Activated T-helper 1 cell treated with anti-CD3 and anti-CD28 coated beads, Interleukin-2, amount 50 U/mL, for 16 hours (primary cell): ENCODE data around the gene MIS18A.
"Not testable (repeated sequence)": the region's sequence is repeated elsewhere in the genome, so short reads cannot be mapped to it uniquely, and the experiment has no call there.

Experiments
- DNase-seq, 2 donors: peaks; one replicate each; pipeline ENCODE4 v3.0.0-alpha.2; 2020; ENCODE audit warnings: low read depth in 1 of 2, low spot score in 1 of 2

Gene MIS18A

GRCh38 chr21:32306021-32306780 lies 27.4 kb upstream of the MIS18A start:
- DNase-seq, result no peak

DNA sequence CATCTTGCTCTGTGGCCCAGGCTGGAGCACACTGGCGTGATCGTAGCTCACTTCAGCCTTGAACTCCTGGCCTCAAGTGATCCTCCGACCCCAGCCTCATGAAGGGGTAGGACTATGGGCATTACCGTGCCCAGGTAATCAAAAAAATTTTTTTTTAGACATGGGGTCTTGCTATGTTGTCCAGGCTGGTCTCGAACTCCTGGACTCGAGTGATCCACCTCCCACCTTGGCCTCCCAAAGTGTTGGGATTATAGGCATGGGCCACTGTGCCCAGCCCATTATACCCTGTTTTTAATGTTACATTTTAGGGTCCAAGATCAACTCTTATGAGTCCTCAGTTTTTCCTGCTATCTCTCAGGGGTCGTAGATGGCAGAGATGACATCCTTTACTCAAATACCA lies 26.1 kb upstream of the MIS18A start:
- no peak for DNase-seq

- DNase-seq, result no peak
Measured at GRCh38 chr21:32303385-32303784, 24.5 kb upstream of the MIS18A start.

GRCh38 chr21:32302560-32302959 lies 23.7 kb upstream of the MIS18A start:
- DNase-seq, result no peak

DNA sequence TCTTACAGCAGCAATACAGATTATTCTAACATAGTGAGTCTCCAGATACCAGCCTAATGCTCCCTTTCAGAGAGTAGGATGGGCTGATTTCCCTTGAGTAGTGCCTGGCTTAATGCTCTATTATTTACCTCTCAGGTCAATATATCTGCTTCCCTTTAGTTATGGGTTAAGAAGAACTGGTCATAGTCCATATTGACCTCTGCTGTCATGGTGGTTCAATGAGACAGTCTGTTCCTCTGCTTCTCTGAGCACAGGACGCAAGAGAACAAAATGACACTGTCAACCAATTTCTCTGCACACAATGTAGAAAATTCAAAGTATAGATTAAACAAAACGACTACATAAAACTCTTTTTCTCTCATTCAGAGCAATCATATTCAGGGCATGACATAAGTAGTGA lies 22.7 kb upstream of the MIS18A start:
- DNase-seq, result no peak

- no peak for DNase-seq
Measured at GRCh38 chr21:32300117-32300681, 21.4 kb upstream of the MIS18A start.

- DNase-seq, result no peak
Measured at GRCh38 chr21:32299695-32300094, 20.8 kb upstream of the MIS18A start.

DNA sequence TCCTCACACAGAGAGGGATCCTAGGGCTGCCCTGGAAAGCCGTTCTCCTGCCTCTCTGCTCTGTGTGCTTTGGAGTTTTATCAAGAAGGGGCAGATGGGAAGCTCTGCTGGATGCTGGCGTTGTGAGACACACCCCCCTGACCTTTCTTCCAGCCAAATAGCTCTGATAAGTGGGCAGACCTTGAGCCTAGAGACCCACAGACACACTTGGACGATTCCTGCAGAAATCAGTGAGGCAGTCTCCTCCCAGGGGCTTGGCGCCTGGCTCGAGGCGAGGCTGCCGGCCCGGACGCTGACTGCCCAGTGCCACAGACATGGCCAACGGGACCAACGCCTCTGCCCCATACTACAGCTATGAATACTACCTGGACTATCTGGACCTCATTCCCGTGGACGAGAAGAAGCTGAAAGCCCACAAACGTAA lies 19.8 kb upstream of the MIS18A start, which contains the start of gene MRAP:
Gene MRAP, plus strand, starts transcription at position 198 of the 424 bp plus-strand sequence. Its CDS starts 117 bp downstream, at position 315.
- no peak for DNase-seq

DNA sequence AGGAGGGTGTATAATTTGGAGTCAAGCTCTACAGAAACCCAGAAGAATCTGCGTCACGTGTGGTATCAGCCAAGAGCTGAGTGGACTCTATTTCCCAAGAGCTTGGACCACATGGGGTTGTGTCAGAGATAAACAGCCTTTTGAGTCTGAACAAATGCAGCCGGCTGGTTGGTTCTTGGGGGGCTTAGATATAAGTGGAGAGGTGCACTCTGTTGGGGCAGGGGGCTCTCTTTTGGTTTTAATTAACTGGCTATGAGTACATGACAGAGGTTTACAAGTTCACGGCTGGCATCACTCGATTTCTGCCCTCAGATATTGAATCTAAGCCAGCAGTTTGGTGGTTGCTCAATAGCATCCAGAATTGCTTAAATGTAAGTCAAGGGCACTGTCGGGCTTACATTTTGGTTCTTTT lies 19.3 kb upstream of the MIS18A start:
- DNase-seq, result no peak

DNA sequence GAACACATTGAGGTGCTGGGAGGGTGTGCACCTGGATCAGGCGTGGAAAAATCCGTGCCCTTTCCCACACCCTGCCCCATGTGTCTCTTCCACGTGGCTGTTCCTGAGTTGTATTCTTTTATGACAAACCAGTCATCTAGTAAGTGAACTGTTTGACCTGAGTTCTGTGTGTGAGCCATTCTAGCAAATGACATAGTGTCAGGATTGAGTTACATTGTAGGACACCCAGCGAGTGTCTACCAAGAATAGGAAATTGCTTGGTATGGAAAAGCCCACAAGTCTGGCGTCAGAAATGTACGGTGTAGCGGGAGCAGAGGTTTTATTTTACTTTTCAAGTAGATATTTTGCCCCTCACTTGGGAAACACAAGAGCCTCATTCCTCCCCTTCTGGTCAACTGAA lies 18.6 kb upstream of the MIS18A start:
- DNase-seq, result no peak

DNA sequence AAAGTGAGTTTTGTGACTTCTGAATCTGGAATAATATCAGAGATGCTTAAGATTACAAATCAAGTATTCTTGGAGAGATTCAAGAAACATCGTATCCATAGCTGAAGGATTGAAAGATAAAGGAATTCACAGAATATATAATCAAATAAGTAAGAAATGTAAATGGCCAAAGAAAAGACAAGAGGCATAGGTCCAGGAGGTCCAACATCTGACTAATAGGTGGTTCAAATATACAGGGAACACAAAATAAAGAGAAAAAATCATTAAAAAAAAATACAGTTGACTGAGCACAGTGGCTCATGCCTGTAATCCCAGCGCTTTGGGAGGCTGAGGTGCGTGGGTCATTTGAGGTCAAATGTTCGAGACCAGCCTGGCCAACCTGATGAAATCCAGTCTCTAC lies 6.6 kb upstream of the MIS18A start:
- DNase-seq, result no peak

GRCh38 chr21:32282992-32283391 lies 4.1 kb upstream of the MIS18A start:
- no peak for DNase-seq

DNA sequence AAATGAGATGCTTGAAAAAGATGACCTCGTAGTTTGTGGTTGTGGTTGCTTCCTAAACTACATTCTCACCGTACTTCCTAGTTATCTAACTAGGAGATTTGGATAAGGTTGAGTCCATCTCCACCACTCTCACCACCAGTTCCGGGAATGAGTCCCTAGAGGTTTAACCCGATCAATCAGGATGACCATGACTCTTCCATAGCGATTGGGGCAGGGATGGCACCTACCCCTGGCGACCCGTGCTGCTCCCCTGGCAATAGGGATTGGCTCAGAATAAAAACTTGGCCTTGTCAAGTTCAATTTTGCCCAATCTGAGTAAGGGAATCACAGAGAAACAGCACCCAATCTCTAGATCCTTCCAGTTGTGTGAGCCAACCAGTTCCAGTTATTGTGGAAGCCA lies 2.7 kb upstream of the MIS18A start:
- DNase-seq, result no peak

DNA sequence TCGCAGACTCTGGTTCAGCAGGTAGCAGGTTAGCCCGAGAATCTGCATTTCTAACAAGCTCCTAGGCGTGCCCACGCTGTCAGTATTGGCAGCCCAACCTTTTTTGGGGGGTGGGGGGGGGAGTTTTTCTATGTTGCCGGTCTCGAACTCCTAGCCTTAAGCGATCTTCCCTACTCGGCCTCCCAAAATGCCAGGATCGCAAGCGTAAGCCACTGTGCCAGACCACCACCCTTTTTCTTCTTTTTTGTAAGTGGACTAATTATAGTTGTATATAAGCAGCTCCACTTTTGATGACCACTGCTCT lies 480 bp upstream of the MIS18A start:
- no peak for DNase-seq

GRCh38 chr21:32278103-32278502 lies 746 bp downstream of the MIS18A start:
- DNase-seq, result no peak

DNA sequence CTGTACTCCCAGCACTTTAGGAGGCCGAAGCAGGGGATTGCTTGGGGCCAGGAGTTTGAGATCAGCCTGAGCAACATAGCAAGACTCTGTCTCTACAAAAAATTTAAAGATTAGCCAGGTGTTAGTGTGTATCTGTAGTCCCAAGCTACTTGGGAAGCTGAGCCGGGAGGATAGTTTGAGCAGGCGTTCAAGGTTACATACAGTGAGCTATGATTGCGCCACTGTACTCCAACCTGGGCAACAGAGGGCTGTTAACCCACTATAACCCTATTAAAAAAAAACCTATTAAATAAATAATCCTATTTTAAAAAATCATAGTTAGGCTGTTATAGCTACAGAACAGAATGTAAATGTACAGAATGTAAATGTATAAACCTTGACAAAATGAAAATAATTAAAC lies 2.2 kb downstream of the MIS18A start:
- no peak for DNase-seq

DNA sequence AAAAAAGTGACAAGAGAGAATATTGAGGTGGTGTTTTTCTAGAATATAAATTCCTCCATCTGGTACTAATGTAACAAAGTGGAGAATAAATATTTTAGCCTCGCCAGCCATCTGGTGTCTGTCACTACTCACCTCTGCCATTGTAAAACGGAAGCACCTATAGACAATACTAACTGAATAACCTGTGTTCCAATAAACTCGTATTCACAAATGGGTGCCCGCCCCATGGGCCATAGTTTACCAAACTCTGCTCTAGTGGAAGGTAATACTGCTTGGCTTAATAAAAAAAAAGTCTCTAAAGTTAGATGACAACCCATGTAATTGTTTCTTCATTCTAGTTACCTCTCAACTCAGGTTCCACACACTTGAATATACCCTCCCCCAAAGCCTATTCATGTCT lies 8.1 kb downstream of the MIS18A start:
- no peak for DNase-seq

- DNase-seq, result not testable (repeated sequence)
Measured at GRCh38 chr21:32265321-32265720, 13.5 kb downstream of the MIS18A start.

- no peak for DNase-seq
Measured at GRCh38 chr21:32261929-32262328, 16.9 kb downstream of the MIS18A start.

DNA sequence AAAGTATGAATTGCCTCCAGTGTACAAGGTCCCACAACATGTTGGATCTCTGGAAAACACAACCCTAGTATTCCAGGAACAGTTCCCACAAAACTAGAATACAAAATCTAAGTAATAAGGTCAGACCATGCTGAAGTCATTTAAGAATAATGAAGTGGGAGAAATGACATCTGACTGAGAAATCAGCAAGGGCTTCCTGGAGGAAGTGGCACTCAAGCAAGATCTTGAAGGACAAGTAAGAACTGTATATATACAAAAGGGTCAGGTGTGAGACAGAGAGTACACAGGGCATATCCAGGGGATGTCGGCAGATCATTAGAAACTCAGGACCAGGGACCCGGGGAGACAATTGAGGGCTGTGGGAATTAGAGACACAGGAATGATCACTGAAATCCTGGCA lies 18.7 kb downstream of the MIS18A start:
- DNase-seq, result no peak

- DNase-seq, result not testable (repeated sequence)
Measured at GRCh38 chr21:32258786-32259048, 20.1 kb downstream of the MIS18A start.

GRCh38 chr21:32257962-32258785 lies 20.7 kb downstream of the MIS18A start:
- DNase-seq, result peak in 1 of 2 donors; percentile 2
